Measurements from ENCODE around the gene DAB1.

GRCh38 chr1:57309630-57310029 is 114.2 kb downstream of the DAB1 start:
- TF ChIP-seq, protein P1, sequence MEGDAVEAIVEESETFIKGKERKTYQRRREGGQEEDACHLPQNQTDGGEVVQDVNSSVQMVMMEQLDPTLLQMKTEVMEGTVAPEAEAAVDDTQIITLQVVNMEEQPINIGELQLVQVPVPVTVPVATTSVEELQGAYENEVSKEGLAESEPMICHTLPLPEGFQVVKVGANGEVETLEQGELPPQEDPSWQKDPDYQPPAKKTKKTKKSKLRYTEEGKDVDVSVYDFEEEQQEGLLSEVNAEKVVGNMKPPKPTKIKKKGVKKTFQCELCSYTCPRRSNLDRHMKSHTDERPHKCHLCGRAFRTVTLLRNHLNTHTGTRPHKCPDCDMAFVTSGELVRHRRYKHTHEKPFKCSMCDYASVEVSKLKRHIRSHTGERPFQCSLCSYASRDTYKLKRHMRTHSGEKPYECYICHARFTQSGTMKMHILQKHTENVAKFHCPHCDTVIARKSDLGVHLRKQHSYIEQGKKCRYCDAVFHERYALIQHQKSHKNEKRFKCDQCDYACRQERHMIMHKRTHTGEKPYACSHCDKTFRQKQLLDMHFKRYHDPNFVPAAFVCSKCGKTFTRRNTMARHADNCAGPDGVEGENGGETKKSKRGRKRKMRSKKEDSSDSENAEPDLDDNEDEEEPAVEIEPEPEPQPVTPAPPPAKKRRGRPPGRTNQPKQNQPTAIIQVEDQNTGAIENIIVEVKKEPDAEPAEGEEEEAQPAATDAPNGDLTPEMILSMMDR (IDR thresholded peaks at IDR 0.05; ENCODE audit: insufficient read depth, low read length) = no peak
- TF ChIP-seq POLR2AphosphoS5 (IDR thresholded peaks at IDR 0.05; ENCODE audit: low read depth) (no peak), REST (IDR thresholded peaks at IDR 0.05; ENCODE audit: insufficient replicate concordance, low read depth) (no peak), SPI1 (IDR thresholded peaks at IDR 0.05; ENCODE audit: borderline replicate concordance, low read depth) (no peak), GABPA (IDR thresholded peaks at IDR 0.05; ENCODE audit: low read depth) (no peak)

Measured in HL-60 (cell line).